ENCODE data around the gene SCLT1.

GRCh38 chr4:128835498-128836222, 257.7 kb downstream of the SCLT1 start:
- no peak for TF ChIP-seq SP2 (IDR thresholded peaks at IDR 0.05; ENCODE audit: low read length)
- peak in 1 of 2 experiments; percentile 31; a peak in 1 of 3 replicates for TF ChIP-seq POLR2A (IDR thresholded peaks at IDR 0.05; ENCODE audit: control extremely low read depth in 1 of 2, low read depth in 2 of 2, low read length in 2 of 2)
- no peak for TF ChIP-seq RXRA (IDR thresholded peaks at IDR 0.05; ENCODE audit: insufficient read depth, low read depth, low read length)
- TF ChIP-seq RNF2 (IDR thresholded peaks at IDR 0.05; ENCODE audit: borderline replicate concordance, low read depth, low read length, missing control alignments, poor library complexity, severe bottlenecking), result no peak
- no peak for TF ChIP-seq TAF1 (IDR thresholded peaks at IDR 0.05; ENCODE audit: low read depth, low read length)
- no peak for TF ChIP-seq TAF7 (optimal IDR thresholded peaks at IDR 0.05; ENCODE audit: borderline replicate concordance, low read depth, low read length)
- no peak for TF ChIP-seq TEAD4 (IDR thresholded peaks at IDR 0.05; ENCODE audit: low read depth, low read length)
- TF ChIP-seq SP1 (IDR thresholded peaks at IDR 0.05; ENCODE audit: low read depth, low read length), result no peak
- TF ChIP-seq, protein P1, sequence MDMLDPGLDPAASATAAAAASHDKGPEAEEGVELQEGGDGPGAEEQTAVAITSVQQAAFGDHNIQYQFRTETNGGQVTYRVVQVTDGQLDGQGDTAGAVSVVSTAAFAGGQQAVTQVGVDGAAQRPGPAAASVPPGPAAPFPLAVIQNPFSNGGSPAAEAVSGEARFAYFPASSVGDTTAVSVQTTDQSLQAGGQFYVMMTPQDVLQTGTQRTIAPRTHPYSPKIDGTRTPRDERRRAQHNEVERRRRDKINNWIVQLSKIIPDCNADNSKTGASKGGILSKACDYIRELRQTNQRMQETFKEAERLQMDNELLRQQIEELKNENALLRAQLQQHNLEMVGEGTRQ (IDR thresholded peaks at IDR 0.05; ENCODE audit: low read length), result no peak
- TF ChIP-seq BACH1 (IDR thresholded peaks at IDR 0.05; ENCODE audit: low read length), result no peak
- TF ChIP-seq, protein P2, sequence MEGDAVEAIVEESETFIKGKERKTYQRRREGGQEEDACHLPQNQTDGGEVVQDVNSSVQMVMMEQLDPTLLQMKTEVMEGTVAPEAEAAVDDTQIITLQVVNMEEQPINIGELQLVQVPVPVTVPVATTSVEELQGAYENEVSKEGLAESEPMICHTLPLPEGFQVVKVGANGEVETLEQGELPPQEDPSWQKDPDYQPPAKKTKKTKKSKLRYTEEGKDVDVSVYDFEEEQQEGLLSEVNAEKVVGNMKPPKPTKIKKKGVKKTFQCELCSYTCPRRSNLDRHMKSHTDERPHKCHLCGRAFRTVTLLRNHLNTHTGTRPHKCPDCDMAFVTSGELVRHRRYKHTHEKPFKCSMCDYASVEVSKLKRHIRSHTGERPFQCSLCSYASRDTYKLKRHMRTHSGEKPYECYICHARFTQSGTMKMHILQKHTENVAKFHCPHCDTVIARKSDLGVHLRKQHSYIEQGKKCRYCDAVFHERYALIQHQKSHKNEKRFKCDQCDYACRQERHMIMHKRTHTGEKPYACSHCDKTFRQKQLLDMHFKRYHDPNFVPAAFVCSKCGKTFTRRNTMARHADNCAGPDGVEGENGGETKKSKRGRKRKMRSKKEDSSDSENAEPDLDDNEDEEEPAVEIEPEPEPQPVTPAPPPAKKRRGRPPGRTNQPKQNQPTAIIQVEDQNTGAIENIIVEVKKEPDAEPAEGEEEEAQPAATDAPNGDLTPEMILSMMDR (IDR thresholded peaks at IDR 0.05; ENCODE audit: control extremely low read depth in 1 of 3, insufficient read depth in 1 of 3, low read depth in 1 of 3, low read length in 3 of 3), result no peak
- TF ChIP-seq, protein P3, sequence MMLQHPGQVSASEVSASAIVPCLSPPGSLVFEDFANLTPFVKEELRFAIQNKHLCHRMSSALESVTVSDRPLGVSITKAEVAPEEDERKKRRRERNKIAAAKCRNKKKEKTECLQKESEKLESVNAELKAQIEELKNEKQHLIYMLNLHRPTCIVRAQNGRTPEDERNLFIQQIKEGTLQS (IDR thresholded peaks at IDR 0.05; ENCODE audit: insufficient read depth, low read depth, low read length), result no peak
- TF ChIP-seq SIX5 (IDR thresholded peaks at IDR 0.05; ENCODE audit: low read depth, low read length), result no peak

Measured in H1 (cell line).